Upper lobe of right lung (tissue), 1 donor: Measurements from ENCODE around the gene KCNAB2. TPM values are rescaled to one million over a fixed set of nuclear protein-coding genes. Genes with fewer than 3 reads are reported as not detected.

Experiments
- ATAC-seq: fragments of 200-7000 bp; cut with Tn5 transposase; one replicate; pipeline ENCODE4 v1.9.1; 2020; ENCODE audit warnings: mild to moderate bottlenecking, moderate library complexity
- DNase-seq: peaks from one replicate; pipeline ENCODE4 v3.0.0-alpha.2; 2020
- H3K27ac ChIP-seq: fragments of 200-600 bp; one replicate; pipeline ENCODE4 v1.8.0; 2022
- H3K27me3 ChIP-seq: fragments of 200-600 bp; one replicate; pipeline ENCODE4 v1.8.0; 2022; ENCODE audit warnings: mild to moderate bottlenecking
- H3K36me3 ChIP-seq: fragments of 200-600 bp; one replicate; pipeline ENCODE4 v1.8.0; 2022
- H3K4me1 ChIP-seq: fragments of 200-600 bp; one replicate; pipeline ENCODE4 v1.8.0; 2022
- H3K4me3 ChIP-seq: fragments of 200-600 bp; one replicate; pipeline ENCODE4 v1.8.0; 2022; ENCODE audit warnings: mild to moderate bottlenecking
- H3K9me3 ChIP-seq: fragments of 200-600 bp; one replicate; pipeline ENCODE4 v1.8.0; 2022
- CTCF ChIP-seq: fragments of 200-600 bp; IDR thresholded peaks from one replicate; pipeline ENCODE4 v1.8.0; 2022; ENCODE audit warnings: antibody characterized with exemption
- intact Hi-C: fragments of 100-400 bp; cut with DNase I; formaldehyde crosslinking; loops from one replicate; pipeline ENCODE4 v1.11.0; 2022
- total RNA-seq: library from RNA; stranded (reverse); fragmentation: NEBNext Ultra II Directional; extraction: Animal tissue kit (Norgen Biotek cat#: 25700); gene quantifications from one replicate; pipeline ENCODE4 v1.2.1, GENCODE V29; 2021
- donor health status: DM: no; HTN: yes; CAD: no; lungs with severe emphysema.

Gene KCNAB2
- total RNA-seq, 1 donor from 2014 or later: 60.4 TPM

- Histone ChIP-seq H3K27me3 (peaks cover 12% of the 10 kb centered on the region), H3K27ac (no peak overlapping the region), H3K9me3 (no peaks in the 10 kb centered on the region), H3K4me1 (no peaks in the 10 kb centered on the region), H3K4me3 (no peak overlapping the region), H3K36me3 (no peaks in the 10 kb centered on the region)
- no peak for DNase-seq
- ATAC-seq: no peak
- no peak for TF ChIP-seq CTCF
- intact Hi-C loops: no loop called here
Observed at GRCh38 chr1:6105218-6105679, 59.6 kb downstream of the KCNAB2 start.

DNA sequence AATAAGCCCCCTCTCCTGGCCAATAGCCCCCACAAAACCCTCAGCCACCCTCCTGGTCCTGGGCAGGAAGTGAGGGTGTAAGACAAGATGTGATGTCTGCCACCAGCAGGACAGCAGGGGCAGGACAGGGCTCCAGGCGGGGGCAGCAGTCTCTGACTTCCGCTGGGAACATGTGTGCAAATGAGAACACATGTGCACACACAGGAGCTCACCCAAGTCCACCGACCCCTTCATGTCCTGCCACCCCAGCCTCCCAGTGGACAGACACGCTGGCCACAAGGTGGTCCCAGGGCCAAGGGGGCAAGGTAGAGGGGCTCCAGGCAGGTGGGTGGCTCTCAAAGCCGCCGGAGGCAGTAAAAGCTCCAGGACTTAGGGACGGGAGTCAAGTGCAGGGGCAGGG is 60.1 kb downstream of the KCNAB2 start:
- no peak overlapping the region for H3K4me3 ChIP-seq
- no peak for ATAC-seq
- H3K27me3 ChIP-seq: peaks cover 12% of the 10 kb centered on the region
- H3K9me3 ChIP-seq: no peaks in the 10 kb centered on the region
- no peaks in the 10 kb centered on the region for H3K36me3 ChIP-seq
- no peak for TF ChIP-seq CTCF
- H3K4me1 ChIP-seq: no peaks in the 10 kb centered on the region
- intact Hi-C loops: no loop called here
- DNase-seq: no peak
- H3K27ac ChIP-seq: no peak overlapping the region

- H3K9me3 ChIP-seq: no peaks in the 10 kb centered on the region
- ATAC-seq: no peak
- H3K4me3 ChIP-seq: no peak overlapping the region
- TF ChIP-seq CTCF: no peak
- intact Hi-C loops: no loop called here
- DNase-seq: no peak
- no peak overlapping the region for H3K27ac ChIP-seq
- no peaks in the 10 kb centered on the region for H3K4me1 ChIP-seq
- no peaks in the 10 kb centered on the region for H3K36me3 ChIP-seq
- peaks cover 12% of the 10 kb centered on the region for H3K27me3 ChIP-seq
Observed at GRCh38 chr1:6106321-6106731, 60.6 kb downstream of the KCNAB2 start.

- Histone ChIP-seq H3K4me3 (no peak overlapping the region), H3K9me3 (no peaks in the 10 kb centered on the region), H3K4me1 (no peaks in the 10 kb centered on the region), H3K27ac (no peak overlapping the region), H3K36me3 (no peaks in the 10 kb centered on the region), H3K27me3 (peaks cover 12% of the 10 kb centered on the region)
- no peak for ATAC-seq
- TF ChIP-seq CTCF: no peak
- intact Hi-C loops: no loop called here
- DNase-seq: no peak
Observed at GRCh38 chr1:6106977-6107376, 61.3 kb downstream of the KCNAB2 start.

- no peak for ATAC-seq
- no peaks in the 10 kb centered on the region for H3K4me1 ChIP-seq
- no peak for DNase-seq
- no peak for TF ChIP-seq CTCF
- intact Hi-C loops: no loop called here
- no peaks in the 10 kb centered on the region for H3K36me3 ChIP-seq
- H3K27me3 ChIP-seq: peaks cover 12% of the 10 kb centered on the region
- no peaks in the 10 kb centered on the region for H3K9me3 ChIP-seq
- H3K27ac ChIP-seq: no peak overlapping the region
- no peak overlapping the region for H3K4me3 ChIP-seq
Observed at GRCh38 chr1:6107409-6108356, 62.0 kb downstream of the KCNAB2 start.
